Activated B cell treated with CpG ODN at 0.5 μM for 24 hours (primary cell): ENCODE data around the gene ZKSCAN3. TPM values are rescaled to one million over a fixed set of nuclear protein-coding genes. Genes with fewer than 3 reads are reported as not detected.
"Not testable (repeated sequence)": the region's sequence is repeated elsewhere in the genome, so short reads cannot be mapped to it uniquely, and the experiment has no call there.

ENCODE experiments used
- ATAC-seq: fragments of 200-7000 bp; cut with Tn5 transposase; one replicate; pipeline ENCODE4 v1.10.0; 2021; ENCODE audit warnings: low read depth, mild to moderate bottlenecking, moderate library complexity
- CTCF ChIA-PET: fragments of 350-600 bp; sonication (Branson Sonifier 250); formaldehyde crosslinking; loops from one replicate; lab custom pipeline; 2021; ENCODE audit warnings: antibody characterized with exemption; lab: Charles Lee
- POLR2A ChIA-PET: fragments of 350-600 bp; sonication (Branson Sonifier 250); formaldehyde crosslinking; loops from one replicate; lab custom pipeline; 2021; ENCODE audit warnings: antibody characterized with exemption; lab: Charles Lee
- DNase-seq: peaks from one replicate; pipeline ENCODE4 v3.0.0; 2022
- H3K27ac Mint-ChIP-seq: one replicate; pipeline ENCODE4 v1.8.0; 2020; ENCODE audit warnings: mixed read lengths
- H3K27me3 Mint-ChIP-seq: one replicate; pipeline ENCODE4 v1.8.0; 2021; ENCODE audit warnings: mixed read lengths
- H3K36me3 Mint-ChIP-seq: one replicate; pipeline ENCODE4 v1.8.0; 2021; ENCODE audit warnings: low read depth, mixed read lengths
- H3K4me1 Mint-ChIP-seq: one replicate; pipeline ENCODE4 v1.8.0; 2021; ENCODE audit warnings: mixed read lengths
- H3K4me3 Mint-ChIP-seq: one replicate; pipeline ENCODE4 v1.8.0; 2020; ENCODE audit warnings: mild to moderate bottlenecking, mixed read lengths
- H3K9me3 Mint-ChIP-seq: one replicate; pipeline ENCODE4 v1.8.0; 2020; ENCODE audit warnings: mixed read lengths
- CTCF ChIP-seq: fragments of 200-600 bp; IDR thresholded peaks from one replicate; pipeline ENCODE4 v1.8.0; 2022; ENCODE audit warnings: antibody characterized with exemption, mild to moderate bottlenecking
- intact Hi-C: fragments of 100-400 bp; cut with micrococcal nuclease; formaldehyde crosslinking; loops from one replicate; pipeline ENCODE4 v1.15.1; 2024
- total RNA-seq: library from RNA; stranded (reverse); gene quantifications from 2 replicates; pipeline ENCODE4 v1.2.3, GENCODE V29; 2022

Gene ZKSCAN3
- total RNA-seq, 1 donor from 2014 or later = 6.3 TPM

- ChIA-PET POLR2A (interaction anchor here (0.6 kb wide), 1 partner anchor 536 kb away, joined by 3 read pairs; a partner anchor contains a TSS), CTCF (no interaction called here)
- Mint-ChIP-seq H3K9me3 (peaks cover 3% of the 10 kb centered on the region), H3K27me3 (peaks cover 40% of the 10 kb centered on the region), H3K4me3 (no peak overlapping the region), H3K36me3 (peaks cover 25% of the 10 kb centered on the region), H3K4me1 (peaks cover 31% of the 10 kb centered on the region), H3K27ac (no peak overlapping the region)
- ATAC-seq (no peak), DNase-seq (no peak)
- no peak for TF ChIP-seq CTCF
- intact Hi-C loops = no loop called here
These were observed 51.4 kb downstream of the ZKSCAN3 start for GRCh38 chr6:28401172-28401571.

GRCh38 chr6:28402197-28402596 is 52.5 kb downstream of the ZKSCAN3 start:
- DNase-seq (no peak), ATAC-seq (no peak)
- ChIA-PET CTCF (no interaction called here), POLR2A (interaction anchor here (0.7 to 1.9 kb wide), 2 partner anchors 19 to 1162 kb away, joined by 5 read pairs; no protein-coding TSS in a partner anchor)
- TF ChIP-seq CTCF = no peak
- Mint-ChIP-seq H3K27me3 (peaks cover 43% of the 10 kb centered on the region), H3K27ac (no peak overlapping the region), H3K9me3 (peaks cover 3% of the 10 kb centered on the region), H3K4me3 (no peak overlapping the region), H3K36me3 (peaks cover 15% of the 10 kb centered on the region), H3K4me1 (peaks cover 20% of the 10 kb centered on the region)
- intact Hi-C loops = no loop called here

GRCh38 chr6:28403923-28404322 is 54.2 kb downstream of the ZKSCAN3 start:
- H3K27ac Mint-ChIP-seq, ATAC-seq, H3K4me3 Mint-ChIP-seq, H3K36me3 Mint-ChIP-seq, POLR2A ChIA-PET, DNase-seq, intact Hi-C loops, H3K9me3 Mint-ChIP-seq, H3K4me1 Mint-ChIP-seq, CTCF ChIA-PET: not testable (repeated sequence)
- peaks cover 47% of the 10 kb centered on the region for H3K27me3 Mint-ChIP-seq

GRCh38 chr6:28407401-28407800 is 57.7 kb downstream of the ZKSCAN3 start:
- H3K27me3 Mint-ChIP-seq = peaks cover 45% of the 10 kb centered on the region
- H3K36me3 Mint-ChIP-seq = no peaks in the 10 kb centered on the region
- TF ChIP-seq CTCF = no peak
- no peak overlapping the region for H3K4me3 Mint-ChIP-seq
- ChIA-PET CTCF (no interaction called here), POLR2A (no interaction called here)
- no peaks in the 10 kb centered on the region for H3K4me1 Mint-ChIP-seq
- no peak for DNase-seq
- intact Hi-C loops = no loop called here
- no peak for ATAC-seq
- peaks cover 6% of the 10 kb centered on the region for H3K9me3 Mint-ChIP-seq
- H3K27ac Mint-ChIP-seq = no peak overlapping the region

GRCh38 chr6:28408076-28408802 is 58.5 kb downstream of the ZKSCAN3 start:
- intact Hi-C loops = no loop called here
- H3K4me3 Mint-ChIP-seq = no peak overlapping the region
- no peaks in the 10 kb centered on the region for H3K4me1 Mint-ChIP-seq
- H3K27me3 Mint-ChIP-seq = peaks cover 36% of the 10 kb centered on the region
- no peak overlapping the region for H3K27ac Mint-ChIP-seq
- DNase-seq (no peak), ATAC-seq (no peak)
- TF ChIP-seq CTCF = no peak
- CTCF ChIA-PET = no interaction called here
- H3K9me3 Mint-ChIP-seq = peaks cover 3% of the 10 kb centered on the region
- H3K36me3 Mint-ChIP-seq = no peaks in the 10 kb centered on the region
- POLR2A ChIA-PET = no interaction called here
